ENCODE data around the gene TAS1R1. TPM values are rescaled to one million over a fixed set of nuclear protein-coding genes. Genes with fewer than 3 reads are reported as not detected.

The TAS1R1 gene
- total and polyA plus RNA-seq, 10 of the 15 experiments (the other 5 are each of a cell fraction or from before 2014, with no cell fraction given), result 0.03 to 0.06 (median 0.04) TPM; not detected in 7

- no peak for TF ChIP-seq CEBPZ (IDR thresholded peaks at IDR 0.05; ENCODE audit: low read depth, low read length)
- TF ChIP-seq EP300 (IDR thresholded peaks at IDR 0.05; ENCODE audit: borderline replicate concordance in 1 of 2, control insufficient read depth in 1 of 2, low read depth in 2 of 2, low read length in 2 of 2), result no peak; a peak in 1 of 4 replicates
- TF ChIP-seq CBX3 (IDR thresholded peaks at IDR 0.05; ENCODE audit: borderline replicate concordance, low read depth), result no peak
- TF ChIP-seq SMAD5 (IDR thresholded peaks at IDR 0.05; ENCODE audit: low read depth), result no peak
- TF ChIP-seq SUZ12 (IDR thresholded peaks at IDR 0.05; ENCODE audit: unreplicated experiment), result no peak
- no peak for TF ChIP-seq ASH2L (IDR thresholded peaks at IDR 0.05; ENCODE audit: borderline replicate concordance, low read depth)
- no peak for TF ChIP-seq RCOR1 (conservative IDR thresholded peaks at IDR 0.05; ENCODE audit: low read depth, low read length)
- no peak for TF ChIP-seq ATF3 (IDR thresholded peaks at IDR 0.05; ENCODE audit: borderline replicate concordance, extremely low read depth, low read depth, low read length)
- 0 out of 2 replicates have a peak, but pooled peaks have one; percentile 39 for TF ChIP-seq POLR2AphosphoS5 (IDR thresholded peaks at IDR 0.05; ENCODE audit: low read length)
- no peak for TF ChIP-seq CHD4 (IDR thresholded peaks at IDR 0.05)
- TF ChIP-seq ZNF592 (IDR thresholded peaks at IDR 0.05), result no peak
- TF ChIP-seq USF1 (IDR thresholded peaks at IDR 0.05; ENCODE audit: borderline replicate concordance, extremely low read length, insufficient read depth, low read depth, low read length), result no peak
- TF ChIP-seq LARP7 (IDR thresholded peaks at IDR 0.05), result no peak
- TF ChIP-seq SKIL (IDR thresholded peaks at IDR 0.05; ENCODE audit: low read depth, poor library complexity, severe bottlenecking), result no peak
Measured at GRCh38 chr1:6613361-6614018, 58.4 kb downstream of the TAS1R1 start, which contains the start of gene PHF13 (continued).

All from GM12878 (cell line).